Heart left ventricle (tissue), 13 donors: ENCODE measurements around the gene IL1RN.
"Not testable (repeated sequence)": the region's sequence is repeated elsewhere in the genome, so short reads cannot be mapped to it uniquely, and the experiment has no call there.

Experiments
- POLR2A ChIP-seq, 2 donors: fragments of 450-650 bp; IDR thresholded peaks; one replicate each; pipeline ENCODE4 v1.6.1; 2017; ENCODE audit warnings: antibody characterized with exemption in 2 of 2, mild to moderate bottlenecking in 2 of 2, moderate library complexity in 2 of 2
- TF ChIP-seq, protein P1 (sequence below), 12 donors: fragments of 200-600 bp; sonication (generic) in 4 of 12; IDR thresholded peaks; one replicate each; pipeline versions ENCODE4 v1.5.0 to v1.8.0; 2018 to 2022; ENCODE audit warnings: antibody characterized with exemption in 12 of 12, mild to moderate bottlenecking in 5 of 12
- donor health status: ischemic (EF 13 %, LVEDD 7.1; RV severe dilation, severe dysfunction).
- donor health status: DM: no; HTN: yes; CAD: no.
- donor health status: DM: no; HTN: no; CAD: no.
- donor health status: ischemic (EF 25% LVEDD 6.9; RV normal size, moderate dysfunction).
- donor health status: ischemic (EF 25% LVEDD 5.7; RV mildly dilated, moderate dysfunction).
- donor health status: ischemic (EF 35%, LVEDD 5.7; RV mildly dilated, moderate dysfunction).
- donor health status: nonischemic (EF 11% LVEDD 7.7; RV severe dilation, severe dysfunction).
- donor health status: DM: yes; HTN: yes; CAD: no.
- donor health status: PGD.
- donor health status: ischemic (EF 29% LVEDD 5.4; RV normal size, mild dysfunction).
- donor health status: nonischemic (EF 23%, LVEDD 6.1; RV moderate dilation, normal function).

DNA sequence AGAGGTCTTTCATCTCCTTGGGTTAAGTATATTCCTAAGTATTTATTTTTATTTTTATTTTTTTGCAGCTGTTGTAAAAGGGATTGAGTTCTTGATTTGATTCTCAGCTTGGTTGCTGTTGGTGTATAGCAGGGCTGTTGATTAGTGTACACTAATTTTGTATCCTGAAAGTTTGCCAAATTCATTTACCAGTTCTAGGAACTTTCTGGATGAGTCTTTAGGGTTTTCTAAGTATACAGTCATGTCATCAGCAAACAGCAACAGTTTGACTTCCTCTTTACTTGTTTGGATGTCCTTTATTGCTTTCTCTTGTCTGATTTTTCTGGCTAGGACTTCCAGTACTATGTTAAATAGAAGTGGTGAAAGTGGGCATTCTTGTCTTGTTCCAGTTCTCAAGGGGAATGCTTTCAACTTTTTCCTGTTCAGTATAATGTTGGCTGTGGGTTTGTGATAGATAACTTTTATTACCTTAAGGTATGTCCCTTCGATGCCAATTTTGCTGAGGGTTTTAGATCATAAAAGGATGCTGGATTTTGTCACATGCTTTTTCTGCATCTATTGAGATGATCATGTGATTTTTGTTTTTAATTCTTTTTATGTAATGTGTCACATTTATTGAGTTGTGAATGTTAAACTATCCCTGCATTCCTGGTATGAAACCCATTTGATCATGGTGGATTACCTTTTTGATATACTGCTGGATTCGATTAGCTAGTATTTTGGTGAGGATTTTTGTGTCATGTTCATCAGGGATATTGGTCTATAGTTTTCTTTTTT, 30.4 kb upstream of the IL1RN start:
- TF ChIP-seq, protein P1, sequence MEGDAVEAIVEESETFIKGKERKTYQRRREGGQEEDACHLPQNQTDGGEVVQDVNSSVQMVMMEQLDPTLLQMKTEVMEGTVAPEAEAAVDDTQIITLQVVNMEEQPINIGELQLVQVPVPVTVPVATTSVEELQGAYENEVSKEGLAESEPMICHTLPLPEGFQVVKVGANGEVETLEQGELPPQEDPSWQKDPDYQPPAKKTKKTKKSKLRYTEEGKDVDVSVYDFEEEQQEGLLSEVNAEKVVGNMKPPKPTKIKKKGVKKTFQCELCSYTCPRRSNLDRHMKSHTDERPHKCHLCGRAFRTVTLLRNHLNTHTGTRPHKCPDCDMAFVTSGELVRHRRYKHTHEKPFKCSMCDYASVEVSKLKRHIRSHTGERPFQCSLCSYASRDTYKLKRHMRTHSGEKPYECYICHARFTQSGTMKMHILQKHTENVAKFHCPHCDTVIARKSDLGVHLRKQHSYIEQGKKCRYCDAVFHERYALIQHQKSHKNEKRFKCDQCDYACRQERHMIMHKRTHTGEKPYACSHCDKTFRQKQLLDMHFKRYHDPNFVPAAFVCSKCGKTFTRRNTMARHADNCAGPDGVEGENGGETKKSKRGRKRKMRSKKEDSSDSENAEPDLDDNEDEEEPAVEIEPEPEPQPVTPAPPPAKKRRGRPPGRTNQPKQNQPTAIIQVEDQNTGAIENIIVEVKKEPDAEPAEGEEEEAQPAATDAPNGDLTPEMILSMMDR (IDR thresholded peaks at IDR 0.05): not testable (repeated sequence)
- not testable (repeated sequence) for TF ChIP-seq POLR2A (IDR thresholded peaks at IDR 0.05)
